ENCODE measurements around the gene YJEFN3. TPM values are rescaled to one million over a fixed set of nuclear protein-coding genes. Genes with fewer than 3 reads are reported as not detected.

YJEFN3 gene
- polyA plus RNA-seq, 3 donors, result 2.3 TPM; not detected in 2

- no peak for DNase-seq
- Mint-ChIP-seq H3K27ac (no peak within 1 kb of the TSS), H3K27me3 (ENCODE audit: low read depth in 3 of 3) (peaks cover 37 to 59% (median 53%) of the 10 kb centered on the region in 3 donors), H3K9me3 (peaks cover 0 to 29% (median 21%) of the 10 kb centered on the region in 7 donors), H3K36me3 (peaks cover 0 to 2% of the 10 kb centered on the region in 2 donors), H3K4me1 (peaks cover 34% of the 10 kb centered on the region), H3K4me3 (peak within 1 kb of the TSS in 1 of 2 donors; percentile 80)
- Histone ChIP-seq H3K27ac (ENCODE audit: low read depth in 1 of 2, low read length in 2 of 2) (no peak within 1 kb of the TSS), H3K9ac (ENCODE audit: insufficient read depth, low read length, poor library complexity, severe bottlenecking) (no peak within 1 kb of the TSS), H3K4me3 (replicated peaks in 1 of 3; ENCODE audit: low read depth in 2 of 3, low read length in 3 of 3) (no peak within 1 kb of the TSS), H4K20me1 (ENCODE audit: insufficient read depth, low read length) (no peaks in the 10 kb centered on the region), H3K27me3 (ENCODE audit: control insufficient read depth in 2 of 2, insufficient read depth in 2 of 2, low read length in 2 of 2) (peaks cover 8 to 43% of the 10 kb centered on the region in 2 donors), H3K36me3 (replicated peaks in 1 of 2; ENCODE audit: control insufficient read depth in 1 of 2, insufficient read depth in 2 of 2, low read length in 2 of 2) (no peaks in the 10 kb centered on the region), H3K4me1 (ENCODE audit: control insufficient read depth in 1 of 2, insufficient read depth in 2 of 2, low read length in 2 of 2) (peaks cover 33 to 39% of the 10 kb centered on the region in 2 donors), H2AFZ (ENCODE audit: insufficient read depth, low read depth, low read length, poor library complexity, severe bottlenecking) (no peak within 1 kb of the TSS), H3K4me2 (replicated peaks; ENCODE audit: extremely low read depth, low read length, poor library complexity, severe bottlenecking) (no peak within 1 kb of the TSS), H3K9me3 (replicated peaks in 1 of 2; ENCODE audit: control insufficient read depth in 1 of 2, insufficient read depth in 1 of 2, low read length in 2 of 2) (peaks cover 9 to 16% of the 10 kb centered on the region in 2 donors), H3K79me2 (ENCODE audit: insufficient read depth, low read length) (no peaks in the 10 kb centered on the region)
- intact Hi-C loops (cut with micrococcal nuclease), result loop anchor here in 1 of 2 donors (10.0 kb wide), 1 partner anchor 237 kb away; no protein-coding TSS in a partner anchor
- no peak for TF ChIP-seq CTCF (IDR thresholded peaks at IDR 0.05)
- 6% methylated on average over 51 of the region's 56 CpGs for WGBS (ENCODE audit: insufficient coverage)
Observed at GRCh38 chr19:19538061-19538784, 9.5 kb downstream of the YJEFN3 start, which contains the start of gene CILP2. CILP2 (plus strand) TSS chr19:19538265; CDS start chr19:19538350, 85 bp downstream.

GRCh38 chr19:19538785-19539166 lies 10.1 kb downstream of the YJEFN3 start:
- no peak overlapping the region for H3K27ac Mint-ChIP-seq
- peaks cover 0 to 32% (median 21%) of the 10 kb centered on the region in 7 donors for H3K9me3 Mint-ChIP-seq
- Histone ChIP-seq H3K4me3 (replicated peaks in 1 of 3; ENCODE audit: low read depth in 2 of 3, low read length in 3 of 3) (no peak overlapping the region), H3K27ac (ENCODE audit: low read depth in 1 of 2, low read length in 2 of 2) (no peak overlapping the region), H3K27me3 (ENCODE audit: control insufficient read depth in 2 of 2, insufficient read depth in 2 of 2, low read length in 2 of 2) (peaks cover 8 to 43% of the 10 kb centered on the region in 2 donors), H2AFZ (ENCODE audit: insufficient read depth, low read depth, low read length, poor library complexity, severe bottlenecking) (no peak overlapping the region), H3K4me2 (replicated peaks; ENCODE audit: extremely low read depth, low read length, poor library complexity, severe bottlenecking) (no peak overlapping the region), H4K20me1 (ENCODE audit: insufficient read depth, low read length) (no peaks in the 10 kb centered on the region), H3K9ac (ENCODE audit: insufficient read depth, low read length, poor library complexity, severe bottlenecking) (no peak overlapping the region), H3K4me1 (ENCODE audit: control insufficient read depth in 1 of 2, insufficient read depth in 2 of 2, low read length in 2 of 2) (peaks cover 33 to 40% of the 10 kb centered on the region in 2 donors), H3K9me3 (replicated peaks in 1 of 2; ENCODE audit: control insufficient read depth in 1 of 2, insufficient read depth in 1 of 2, low read length in 2 of 2) (peaks cover 9 to 16% of the 10 kb centered on the region in 2 donors), H3K36me3 (replicated peaks in 1 of 2; ENCODE audit: control insufficient read depth in 1 of 2, insufficient read depth in 2 of 2, low read length in 2 of 2) (no peaks in the 10 kb centered on the region), H3K79me2 (ENCODE audit: insufficient read depth, low read length) (no peaks in the 10 kb centered on the region)
- peaks cover 0 to 2% of the 10 kb centered on the region in 2 donors for H3K36me3 Mint-ChIP-seq
- DNase-seq, result no peak
- intact Hi-C loops (cut with micrococcal nuclease), result loop anchor here in 1 of 2 donors (10.0 kb wide), 1 partner anchor 236 kb away; no protein-coding TSS in a partner anchor
- H3K27me3 Mint-ChIP-seq (ENCODE audit: low read depth in 3 of 3), result peaks cover 37 to 59% (median 53%) of the 10 kb centered on the region in 3 donors
- H3K4me3 Mint-ChIP-seq, result peak overlapping the region in 1 of 2 donors; percentile 80
- no peak for TF ChIP-seq CTCF (IDR thresholded peaks at IDR 0.05)
- WGBS (ENCODE audit: insufficient coverage), result 45% methylated on average over 6 of the region's 7 CpGs
- peaks cover 37% of the 10 kb centered on the region for H3K4me1 Mint-ChIP-seq
